LNCaP clone FGC (cell line): ENCODE measurements around the gene DHRSX.

Experiments used
- DNase-seq: peaks from one replicate; pipeline ENCODE4 v3.0.0-alpha.2; 2011; ENCODE audit warnings: low read depth
- H3K4me3 ChIP-seq: 2 replicates; pipeline ENCODE4 v1.5.1; 2011; ENCODE audit warnings: mild to moderate bottlenecking, low read depth, low read length, control low read depth
- CTCF ChIP-seq: IDR thresholded peaks from 2 replicates; pipeline ENCODE4 v1.5.1; 2012; ENCODE audit warnings: mild to moderate bottlenecking; ENCODE audit not compliant: control insufficient read depth, insufficient read depth; ENCODE audit errors: extremely low read depth

DHRSX gene

DNA sequence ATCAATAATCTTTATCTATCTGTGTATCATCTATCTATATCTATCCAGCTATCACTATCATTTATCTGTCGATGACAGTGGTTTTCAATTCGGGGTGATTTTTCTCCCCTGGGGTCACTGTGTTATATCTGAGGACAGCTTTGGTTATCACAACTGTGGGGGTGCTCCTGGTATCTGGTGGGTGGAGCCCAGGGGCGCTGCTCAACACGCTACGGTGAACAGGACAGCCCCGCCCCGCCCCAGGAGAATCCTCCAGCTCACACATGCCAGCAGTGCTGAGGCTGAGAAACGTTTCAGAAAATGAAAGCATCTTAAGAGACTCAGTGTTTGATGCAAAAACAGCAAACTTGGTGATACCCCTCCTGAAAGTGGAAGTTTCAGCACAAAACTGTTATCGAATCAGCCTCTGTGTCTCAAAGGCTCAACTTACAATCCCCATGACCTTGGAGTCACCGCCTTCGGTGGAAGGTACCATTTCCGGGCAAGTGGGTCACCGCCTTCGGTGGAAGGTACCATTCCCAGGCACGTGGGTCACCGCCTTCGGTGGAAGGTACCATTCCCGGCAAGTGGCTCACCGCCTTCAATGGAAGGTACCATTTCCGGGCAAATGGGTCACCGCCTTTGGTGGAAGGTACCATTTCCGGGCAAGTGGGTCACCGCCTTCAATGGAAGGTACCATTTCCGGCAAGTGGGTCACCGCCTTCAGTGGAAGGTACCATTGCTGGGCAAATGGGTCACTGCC, 315.3 kb downstream of the DHRSX start:
- TF ChIP-seq CTCF, result no peak

GRCh38 chrX:2184089-2184488, 316.7 kb downstream of the DHRSX start:
- no peak for TF ChIP-seq CTCF
- no peak overlapping the region for H3K4me3 ChIP-seq
- no peak for DNase-seq

More for the DNA sequence above, 315.3 kb downstream of the DHRSX start:
- no peak for DNase-seq
- H3K4me3 ChIP-seq, result no peak overlapping the region

DNA sequence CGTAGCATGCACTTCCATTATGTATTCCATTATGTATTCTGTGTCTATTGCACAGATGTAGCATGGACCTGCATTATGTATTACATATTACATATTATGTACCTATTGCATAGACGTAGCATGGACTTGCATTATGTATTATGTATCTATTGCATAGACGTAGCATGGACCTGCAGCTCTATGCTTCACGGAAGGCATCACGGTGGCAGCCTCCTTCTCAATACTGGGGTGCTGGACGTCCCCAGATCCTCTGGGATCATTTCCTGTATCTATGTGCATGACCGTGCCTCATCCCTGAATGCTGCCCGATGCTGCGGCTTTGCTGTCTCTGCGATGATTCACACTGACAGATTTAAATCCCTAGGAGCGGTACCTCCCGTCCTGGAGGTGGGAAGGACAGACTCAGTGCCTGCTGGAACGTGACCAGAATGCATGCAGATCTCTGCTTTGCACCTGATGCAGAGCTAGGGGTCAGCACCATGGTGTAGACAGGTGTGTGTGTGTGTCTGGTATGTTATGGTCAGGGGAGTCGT, 317.5 kb downstream of the DHRSX start:
- H3K4me3 ChIP-seq, result no peak overlapping the region
- TF ChIP-seq CTCF, result no peak
- no peak for DNase-seq

GRCh38 chrX:2177541-2177940, 323.2 kb downstream of the DHRSX start:
- no peak for DNase-seq
- TF ChIP-seq CTCF, result no peak
- no peak overlapping the region for H3K4me3 ChIP-seq

- TF ChIP-seq CTCF, result no peak
- DNase-seq, result no peak
- no peak overlapping the region for H3K4me3 ChIP-seq
Measured at GRCh38 chrX:2176733-2177132, 324.0 kb downstream of the DHRSX start.

DNA sequence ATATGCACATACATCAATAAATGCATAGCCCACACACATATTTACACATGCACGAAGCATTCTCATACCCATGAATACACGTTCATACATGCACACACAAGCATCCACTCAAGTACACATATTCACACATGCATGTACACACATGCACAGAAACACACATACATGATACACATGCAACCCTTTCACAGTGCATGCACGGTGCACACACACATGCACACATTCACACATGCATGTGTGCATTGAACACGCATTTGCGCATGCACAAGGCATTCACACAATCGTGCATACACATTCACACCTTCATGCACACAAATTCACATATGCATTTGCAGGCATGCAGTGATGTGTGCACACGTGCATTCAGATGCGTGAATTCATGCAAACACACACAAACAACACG, 324.5 kb downstream of the DHRSX start:
- TF ChIP-seq CTCF, result no peak
- no peak for DNase-seq
- H3K4me3 ChIP-seq, result no peak overlapping the region

DNA sequence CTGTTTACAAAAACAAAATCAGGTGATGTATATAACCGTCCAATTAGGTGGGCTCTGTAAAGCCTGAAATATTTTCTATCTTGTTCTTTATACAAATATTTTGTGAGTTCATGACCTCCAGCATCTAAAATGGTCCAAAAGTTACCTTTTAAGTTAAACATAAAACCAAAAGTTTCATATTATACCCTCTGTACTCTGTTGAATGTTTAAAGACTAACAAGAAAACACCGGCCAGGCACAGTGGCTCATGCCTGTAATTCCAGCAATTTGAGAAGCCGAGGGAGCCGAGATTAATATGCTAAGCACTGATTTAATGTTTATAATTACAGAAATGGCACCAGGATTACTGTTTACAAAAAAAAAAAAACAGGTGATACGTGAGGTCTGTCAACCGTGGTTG, 328.4 kb downstream of the DHRSX start:
- no peak for DNase-seq
- no peak overlapping the region for H3K4me3 ChIP-seq
- TF ChIP-seq CTCF, result no peak
